Testis (tissue), 2 donors: ENCODE data around the gene PPP1R12A.

Experiments used
- CTCF ChIP-seq, 3 experiments: fragments of 450-650 bp in 2 of 3; fragments of 200-600 bp in 1 of 3; sonication (generic) in 1 of 3; IDR thresholded peaks; one replicate each; pipeline ENCODE4 v1.5.1; 2016 to 2019; ENCODE audit warnings: antibody characterized with exemption in 3 of 3, mild to moderate bottlenecking in 2 of 3, moderate library complexity in 1 of 3
- POLR2A ChIP-seq: fragments of 450-650 bp; IDR thresholded peaks from one replicate; pipeline ENCODE4 v1.6.1; 2017; ENCODE audit warnings: antibody characterized with exemption, mild to moderate bottlenecking, moderate library complexity

DNA sequence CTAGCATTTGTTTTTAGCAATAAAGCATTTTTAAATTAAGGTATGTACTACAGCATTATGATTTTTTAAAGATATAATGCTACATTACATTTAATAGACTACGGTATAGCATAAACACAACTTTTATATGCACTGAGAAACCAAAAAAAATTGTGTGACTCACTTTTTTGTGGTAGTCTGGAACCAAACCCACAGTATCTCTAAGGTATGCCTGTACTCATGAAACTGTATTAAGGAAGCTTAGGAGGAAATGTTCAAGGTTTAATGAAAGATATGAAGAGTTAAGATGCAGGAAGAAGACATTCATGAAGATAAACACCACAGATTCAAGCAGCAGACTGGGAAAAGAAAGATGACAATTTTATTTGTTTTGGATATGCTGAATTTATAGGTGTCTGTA is 51.7 kb downstream of the PPP1R12A start:
- TF ChIP-seq CTCF (IDR thresholded peaks at IDR 0.05) (no peak), POLR2A (no peak)
